Epidermal melanocyte (primary cell): Measurements from ENCODE around the gene SLBP.

ENCODE experiments used
- DNase-seq: peaks from one replicate; pipeline ENCODE4 v3.0.0; 2011; ENCODE audit warnings: low spot score; ENCODE audit not compliant: insufficient read length

The SLBP gene

DNA sequence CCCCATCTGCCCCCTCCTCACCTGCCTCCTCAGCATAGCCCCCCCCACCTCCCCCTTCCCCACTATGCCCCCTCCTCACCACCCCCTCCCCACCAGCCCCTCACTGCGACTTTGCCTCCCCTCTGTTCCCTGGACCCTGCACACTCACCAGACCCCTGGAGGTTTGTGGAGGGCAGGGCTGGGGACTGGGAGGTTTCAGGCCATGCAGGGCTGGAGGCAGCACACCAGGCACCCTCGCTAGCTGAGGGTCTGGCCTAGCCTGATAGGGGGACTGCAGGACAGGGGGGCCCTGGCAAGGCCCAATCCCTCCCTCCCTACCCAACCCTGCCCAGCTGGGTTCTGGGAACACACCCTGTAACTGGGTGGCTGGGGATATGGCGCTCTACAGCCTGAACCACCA is 37.3 kb upstream of the SLBP start:
- no peak for DNase-seq

DNA sequence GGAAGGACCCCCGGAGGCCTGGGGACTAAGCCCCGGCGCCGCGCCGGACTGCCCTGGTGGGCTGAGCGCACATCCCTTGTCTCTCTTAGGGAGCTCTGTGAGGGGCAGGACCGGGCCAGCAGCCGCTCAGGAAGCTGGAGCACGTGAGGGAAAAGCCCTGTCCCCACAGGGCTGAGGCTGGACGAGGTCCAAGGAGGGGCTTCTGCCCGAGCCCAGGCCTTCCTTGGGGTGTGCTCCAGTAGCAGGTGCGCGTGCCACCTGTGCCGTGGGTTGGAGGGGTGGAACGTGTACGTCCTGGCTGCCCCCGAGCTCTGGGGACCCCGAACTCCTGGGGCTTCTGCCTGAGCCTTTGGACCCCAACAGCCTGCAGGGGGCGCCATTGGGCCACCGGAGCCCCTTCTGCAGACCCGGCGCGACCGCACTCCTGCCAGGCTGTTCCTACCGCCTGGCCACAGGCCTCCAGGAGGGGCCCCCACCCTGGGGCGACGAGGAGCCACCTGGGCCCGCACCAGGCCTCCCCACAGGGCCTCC is 36.4 kb upstream of the SLBP start:
- peak; percentile 77 for DNase-seq

GRCh38 chr4:1747603-1747967 is 35.5 kb upstream of the SLBP start:
- DNase-seq, result no peak

DNA sequence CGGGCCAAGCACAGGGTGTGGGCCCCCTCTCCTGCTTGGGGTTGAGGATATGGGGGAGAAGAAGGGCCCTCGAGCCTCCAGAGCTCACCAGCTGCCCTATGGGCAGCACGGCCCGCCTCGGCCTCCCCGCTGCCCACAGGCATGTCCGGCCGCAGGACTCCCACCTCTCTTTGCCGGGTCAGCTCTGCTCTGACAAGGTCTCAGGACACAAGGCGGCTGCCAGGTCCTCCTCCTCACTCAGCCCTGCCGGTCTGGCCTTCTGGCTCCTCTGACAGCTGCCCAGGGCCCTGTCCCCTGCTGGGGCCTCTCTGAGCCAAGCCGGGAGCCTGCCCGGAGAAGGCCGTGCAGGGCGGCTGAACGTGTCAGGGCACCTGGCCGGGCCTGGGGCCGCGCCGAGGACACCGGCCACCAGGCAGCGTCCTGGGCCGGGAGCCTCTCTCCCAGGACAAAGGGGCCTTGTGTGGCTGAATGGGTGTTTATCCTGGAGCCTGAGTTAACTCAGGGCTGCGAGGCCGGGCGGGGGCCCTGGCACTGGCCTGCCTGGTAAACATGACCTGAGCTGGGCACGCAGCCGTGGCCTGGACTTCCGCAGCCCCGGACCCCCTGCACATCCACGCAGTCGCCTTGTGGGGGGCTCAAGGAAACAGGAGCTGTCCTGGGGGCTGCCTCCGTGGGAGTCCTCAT is 34.9 kb upstream of the SLBP start:
- DNase-seq, result no peak

DNA sequence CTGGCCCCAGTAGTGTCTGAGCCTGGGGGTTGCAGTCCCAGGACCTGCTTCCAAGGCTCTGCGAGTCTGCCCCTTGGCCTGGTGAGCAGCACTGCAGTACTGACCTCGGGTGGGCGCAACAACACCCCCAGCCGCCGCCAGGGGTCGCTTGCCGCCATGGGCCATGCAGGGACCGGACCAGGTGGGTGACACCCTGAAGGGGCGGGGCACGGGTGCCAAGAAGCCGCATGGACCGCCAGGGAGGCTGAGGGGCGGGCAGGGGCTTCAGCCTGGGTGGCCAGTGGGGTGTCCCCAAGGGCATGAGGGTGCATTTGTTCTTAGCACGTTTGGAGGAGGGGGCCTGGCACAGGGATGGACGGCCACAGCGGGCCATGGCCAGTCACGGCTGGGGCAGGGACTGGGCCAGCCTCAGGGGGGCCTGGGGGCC is 34.2 kb upstream of the SLBP start:
- peak; percentile 74 for DNase-seq

DNA sequence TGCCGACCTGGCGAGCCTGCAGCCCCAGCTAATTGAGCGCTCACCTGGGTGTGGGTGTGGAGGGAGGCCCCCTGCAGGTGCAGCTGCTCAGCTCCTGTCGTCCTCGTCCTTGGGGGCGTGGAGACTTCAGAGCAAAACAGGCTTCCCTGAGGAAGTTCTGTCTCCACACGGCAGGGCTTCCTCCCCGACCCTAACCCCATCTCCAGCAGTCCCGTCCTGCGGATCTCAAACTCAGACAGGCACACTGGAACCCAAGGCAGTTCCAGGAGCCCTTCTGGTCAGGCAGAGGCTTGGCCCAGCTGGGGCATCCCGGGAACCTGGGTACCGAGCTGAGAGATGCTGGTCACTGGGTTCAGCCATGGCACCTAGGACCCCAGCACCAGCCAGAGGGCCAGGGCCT is 33.6 kb upstream of the SLBP start:
- no peak for DNase-seq

DNA sequence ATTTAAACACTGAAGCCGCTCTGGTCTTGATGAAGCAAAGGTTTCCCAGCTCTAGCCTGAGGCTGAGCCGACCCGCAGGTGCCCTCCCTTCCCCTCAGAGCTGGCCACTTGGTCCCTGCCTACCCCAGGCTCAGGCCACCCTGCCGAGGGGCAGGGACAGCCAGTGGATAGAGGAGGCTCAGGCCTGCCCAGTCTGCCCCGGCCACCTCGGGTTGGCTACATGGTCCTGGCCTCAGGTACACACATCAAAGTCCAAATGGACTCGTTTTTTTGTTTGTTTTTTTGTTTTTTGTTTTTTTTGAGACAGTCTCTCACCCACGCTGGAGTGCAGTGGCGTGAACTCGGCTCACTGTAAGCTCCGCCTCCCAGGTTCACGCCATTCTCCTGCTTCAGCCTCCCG is 33.0 kb upstream of the SLBP start:
- no peak for DNase-seq

DNA sequence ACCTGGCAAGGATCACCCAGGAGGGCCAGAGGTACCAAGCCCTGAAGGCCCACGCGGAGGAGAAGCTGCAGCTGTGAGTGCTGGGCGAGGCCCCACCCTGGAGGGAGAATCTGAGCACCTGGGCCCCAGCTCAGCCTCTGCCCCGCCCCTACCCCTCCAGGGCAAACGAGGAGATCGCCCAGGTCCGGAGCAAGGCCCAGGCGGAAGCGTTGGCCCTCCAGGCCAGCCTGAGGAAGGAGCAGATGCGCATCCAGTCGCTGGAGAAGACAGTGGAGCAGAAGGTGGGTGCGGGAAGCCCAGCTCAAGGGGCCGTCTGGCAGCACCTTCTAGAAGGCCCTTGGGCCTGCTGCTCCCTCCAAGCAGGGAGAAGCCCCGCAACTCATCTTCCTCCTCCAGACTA is 32.4 kb upstream of the SLBP start:
- no peak for DNase-seq

- no peak for DNase-seq
Observed at GRCh38 chr4:1743975-1744374, 31.9 kb upstream of the SLBP start.

GRCh38 chr4:1743551-1743950 is 31.4 kb upstream of the SLBP start:
- no peak for DNase-seq

DNA sequence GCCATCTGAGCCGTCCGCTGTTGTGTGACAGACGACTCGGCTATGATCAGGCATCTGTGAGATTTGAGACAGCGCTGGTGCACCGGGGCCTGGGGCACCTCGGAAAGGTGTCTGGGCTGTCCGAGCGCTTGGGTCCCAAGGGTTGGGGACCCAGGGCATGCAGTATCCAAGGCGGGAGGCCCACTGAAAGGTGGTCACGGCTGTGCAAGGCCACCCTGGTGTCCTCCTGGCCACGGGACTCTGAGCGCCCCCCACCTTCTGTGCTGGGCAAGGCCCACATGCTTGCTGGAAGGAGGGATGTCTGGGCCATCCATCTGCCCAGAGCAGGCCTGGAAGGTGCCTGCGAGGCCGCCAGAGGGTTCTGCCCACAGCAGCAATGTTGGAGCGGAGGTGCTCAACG is 29.1 kb upstream of the SLBP start:
- no peak for DNase-seq

DNA sequence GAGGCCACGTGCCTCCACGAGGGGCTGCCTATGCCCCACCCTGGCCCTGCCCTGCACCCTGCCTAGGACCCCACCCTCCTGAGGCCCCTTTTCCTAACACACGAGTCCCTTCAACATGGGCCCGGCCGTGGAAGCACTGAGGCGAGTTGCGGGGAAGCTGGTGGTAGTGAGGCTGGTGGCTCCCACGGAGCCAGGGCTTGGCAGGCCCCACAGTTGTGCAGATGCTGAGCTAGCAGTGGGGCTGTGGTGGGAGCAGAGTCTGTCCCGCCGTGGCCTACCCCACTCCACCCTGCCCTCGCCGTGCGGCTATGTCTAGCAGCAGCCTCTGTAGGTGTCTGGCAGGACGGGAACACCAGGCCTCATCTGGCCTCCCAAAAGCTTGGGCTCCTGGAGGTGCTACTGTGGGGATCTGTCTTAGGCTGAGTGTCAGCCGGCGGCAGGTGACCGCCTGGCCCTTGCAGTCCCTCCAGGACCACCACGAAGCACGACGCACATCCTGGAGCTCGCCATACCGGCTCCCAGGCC is 28.0 kb upstream of the SLBP start:
- DNase-seq, result no peak

DNA sequence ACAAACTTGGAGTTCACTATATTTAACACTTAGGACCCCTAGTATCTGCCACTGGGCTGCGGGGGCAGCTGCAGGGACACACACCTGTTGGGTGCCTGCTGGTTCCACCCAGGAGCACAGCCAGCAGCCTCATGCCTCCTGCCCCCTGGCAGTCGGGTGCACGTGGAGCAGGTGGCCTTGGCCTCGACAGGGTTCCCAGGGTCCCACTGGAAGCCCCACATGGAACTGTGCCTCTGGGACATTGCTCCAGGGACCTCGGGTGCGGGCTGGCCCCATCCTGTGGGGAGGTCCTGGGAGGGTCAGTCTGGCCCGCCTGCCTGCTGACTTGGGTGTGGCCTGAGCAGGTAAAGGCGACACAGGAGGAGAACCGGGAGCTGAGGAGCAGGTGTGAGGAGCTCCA is 27.2 kb upstream of the SLBP start:
- no peak for DNase-seq

DNA sequence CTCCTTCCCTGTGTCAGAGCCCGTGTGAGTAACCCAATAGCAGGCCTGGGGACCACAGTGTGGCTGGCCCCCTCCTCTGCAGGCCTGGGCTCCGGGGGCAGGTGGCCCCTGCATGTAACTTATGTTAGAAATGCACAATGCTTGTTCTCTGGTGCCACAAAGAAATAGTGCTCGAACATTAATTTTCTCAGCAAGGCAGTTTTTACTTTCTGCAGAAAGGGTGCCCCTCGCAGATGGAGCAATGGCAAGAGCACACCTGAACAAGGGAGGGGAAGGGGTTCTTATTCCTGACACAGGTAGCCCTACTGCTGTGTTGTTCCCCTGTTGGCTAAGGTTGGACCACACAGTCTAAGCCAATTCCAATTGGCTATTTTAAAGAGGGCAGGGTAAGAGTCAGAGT is 26.3 kb upstream of the SLBP start:
- DNase-seq, result no peak

GRCh38 chr4:1737666-1738065 is 25.5 kb upstream of the SLBP start:
- no peak for DNase-seq

GRCh38 chr4:1736812-1737211 is 24.7 kb upstream of the SLBP start:
- DNase-seq, result no peak

DNA sequence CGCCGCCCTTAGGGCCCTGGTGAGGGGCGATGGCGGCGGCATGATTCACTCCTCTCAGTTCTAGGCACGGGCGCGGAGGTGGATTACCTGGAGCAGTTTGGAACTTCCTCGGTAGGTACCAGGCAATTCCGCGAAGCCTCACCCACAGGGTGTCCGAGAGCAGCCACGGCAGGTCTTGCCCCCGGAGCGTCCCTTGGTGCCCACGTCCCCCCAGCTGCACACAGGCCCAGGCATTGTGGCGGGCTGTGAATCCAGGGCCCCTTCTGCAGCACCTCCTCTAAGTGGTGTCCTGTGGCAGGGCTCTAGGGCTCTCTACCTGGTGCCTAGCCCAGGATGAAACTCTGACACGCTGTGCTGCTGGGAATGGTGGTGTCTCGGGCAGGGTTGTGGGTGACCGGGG is 23.1 kb upstream of the SLBP start:
- no peak for DNase-seq

DNA sequence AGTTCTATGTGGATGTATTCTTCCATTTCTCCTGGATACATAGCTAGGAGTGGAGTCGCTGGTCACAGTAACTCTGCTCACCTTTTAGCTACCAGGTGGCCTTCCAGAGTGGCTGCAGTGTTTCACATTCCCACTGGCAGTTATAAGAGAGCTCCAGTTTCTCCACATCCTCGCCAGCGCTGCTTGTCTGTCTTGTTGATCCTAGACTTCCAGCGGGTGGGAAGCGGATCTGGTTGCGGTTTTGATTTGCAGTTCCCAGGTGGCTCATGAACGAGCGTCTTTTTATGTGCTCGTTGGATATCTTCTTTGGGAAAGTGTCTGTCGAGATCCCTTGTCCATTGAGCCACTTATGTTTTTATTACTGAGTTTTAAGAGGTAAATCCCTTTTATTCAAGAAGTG is 20.8 kb upstream of the SLBP start:
- DNase-seq, result no peak

DNA sequence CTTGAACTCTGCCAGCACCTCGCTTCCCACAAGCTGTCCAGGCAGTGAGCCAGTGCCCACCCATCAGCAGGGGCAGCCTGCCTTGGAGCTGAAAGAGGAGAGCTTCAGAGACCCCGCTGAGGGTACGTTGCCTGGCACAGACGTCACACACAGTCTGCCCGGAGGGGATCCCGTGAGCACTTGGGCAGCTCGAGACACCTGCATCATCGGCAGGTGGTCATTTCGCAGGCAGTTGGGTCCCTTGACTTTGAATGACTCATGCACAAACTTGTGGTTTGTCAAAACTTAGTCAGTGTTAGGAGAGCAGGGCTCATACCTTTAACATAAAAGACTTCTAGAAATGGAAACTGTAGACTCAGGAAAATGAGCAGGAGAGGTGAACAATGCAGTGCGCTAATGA is 19.1 kb upstream of the SLBP start:
- DNase-seq, result no peak

- DNase-seq, result no peak
Observed at GRCh38 chr4:1730532-1731135, 18.5 kb upstream of the SLBP start.

DNA sequence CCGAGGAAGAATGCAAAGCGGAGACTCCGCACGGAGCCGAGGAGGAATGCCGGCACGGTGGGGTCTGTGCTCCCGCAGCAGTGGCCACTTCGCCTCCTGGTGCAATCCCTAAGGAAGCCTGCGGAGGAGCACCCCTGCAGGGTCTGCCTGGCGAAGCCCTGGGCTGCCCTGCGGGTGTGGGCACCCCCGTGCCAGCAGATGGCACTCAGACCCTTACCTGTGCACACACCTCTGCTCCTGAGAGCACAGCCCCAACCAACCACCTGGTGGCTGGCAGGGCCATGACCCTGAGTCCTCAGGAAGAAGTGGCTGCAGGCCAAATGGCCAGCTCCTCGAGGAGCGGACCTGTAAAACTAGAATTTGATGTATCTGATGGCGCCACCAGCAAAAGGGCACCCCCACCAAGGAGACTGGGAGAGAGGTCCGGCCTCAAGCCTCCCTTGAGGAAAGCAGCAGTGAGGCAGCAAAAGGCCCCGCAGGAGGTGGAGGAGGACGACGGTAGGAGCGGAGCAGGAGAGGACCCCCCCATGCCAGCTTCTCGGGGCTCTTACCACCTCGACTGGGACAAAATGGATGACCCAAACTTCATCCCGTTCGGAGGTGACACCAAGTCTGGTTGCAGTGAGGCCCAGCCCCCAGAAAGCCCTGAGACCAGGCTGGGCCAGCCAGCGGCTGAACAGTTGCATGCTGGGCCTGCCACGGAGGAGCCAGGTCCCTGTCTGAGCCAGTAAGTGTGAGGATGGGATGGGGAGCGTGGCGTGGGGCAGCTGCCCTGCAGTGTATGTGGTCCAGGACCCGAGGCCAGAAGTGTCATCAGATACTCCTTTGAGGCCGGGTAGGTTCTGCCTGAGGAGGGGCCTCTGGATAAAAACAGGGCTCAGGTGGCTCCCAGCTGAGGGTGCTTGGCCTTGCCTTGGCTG is 16.2 kb upstream of the SLBP start:
- DNase-seq, result no peak
